Measurements from ENCODE around the gene PSAP. TPM values are rescaled to one million over a fixed set of nuclear protein-coding genes. Genes with fewer than 3 reads are reported as not detected.

Gene PSAP
- total RNA-seq, 4 donors from 2014 or later, result 280 to 623 (median 490) TPM

DNA sequence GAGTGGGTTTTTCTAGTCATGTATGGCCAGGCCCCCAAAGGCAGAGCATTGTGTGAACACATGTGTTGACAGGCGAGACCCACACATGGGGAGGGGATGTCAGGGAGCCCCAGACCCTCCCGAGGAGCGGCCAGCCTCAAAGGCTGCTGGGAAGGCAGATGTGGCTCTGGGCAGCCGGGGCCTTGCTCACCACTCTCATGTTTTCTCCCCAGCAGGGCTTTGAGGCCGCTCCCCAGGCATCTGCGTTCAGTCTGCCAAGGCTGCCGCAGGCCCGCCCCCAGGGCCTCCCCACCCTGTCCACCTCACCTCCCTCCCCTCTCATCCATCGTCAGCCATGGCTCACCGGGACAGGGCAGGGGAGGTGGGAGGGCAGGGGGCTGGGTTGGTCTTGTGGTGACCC lies 61.2 kb downstream of the PSAP start:
- H3K4me1 ChIP-seq, result no peaks in the 10 kb centered on the region
- no peak for DNase-seq
- no peak overlapping the region for H3K4me3 ChIP-seq
- no peaks in the 10 kb centered on the region for H3K9me3 ChIP-seq
- H3K36me3 ChIP-seq, result no peaks in the 10 kb centered on the region
- no peaks in the 10 kb centered on the region for H3K27me3 ChIP-seq
- WGBS, 2 donors, result 60 to 78% methylated on average over 2 to 3 of the region's 10 CpGs
- intact Hi-C loops (cut with DNase I), result no loop called here
- H3K27ac ChIP-seq, result no peak overlapping the region
- TF ChIP-seq POLR2A (IDR thresholded peaks at IDR 0.05), result no peak
- TF ChIP-seq, protein P1, sequence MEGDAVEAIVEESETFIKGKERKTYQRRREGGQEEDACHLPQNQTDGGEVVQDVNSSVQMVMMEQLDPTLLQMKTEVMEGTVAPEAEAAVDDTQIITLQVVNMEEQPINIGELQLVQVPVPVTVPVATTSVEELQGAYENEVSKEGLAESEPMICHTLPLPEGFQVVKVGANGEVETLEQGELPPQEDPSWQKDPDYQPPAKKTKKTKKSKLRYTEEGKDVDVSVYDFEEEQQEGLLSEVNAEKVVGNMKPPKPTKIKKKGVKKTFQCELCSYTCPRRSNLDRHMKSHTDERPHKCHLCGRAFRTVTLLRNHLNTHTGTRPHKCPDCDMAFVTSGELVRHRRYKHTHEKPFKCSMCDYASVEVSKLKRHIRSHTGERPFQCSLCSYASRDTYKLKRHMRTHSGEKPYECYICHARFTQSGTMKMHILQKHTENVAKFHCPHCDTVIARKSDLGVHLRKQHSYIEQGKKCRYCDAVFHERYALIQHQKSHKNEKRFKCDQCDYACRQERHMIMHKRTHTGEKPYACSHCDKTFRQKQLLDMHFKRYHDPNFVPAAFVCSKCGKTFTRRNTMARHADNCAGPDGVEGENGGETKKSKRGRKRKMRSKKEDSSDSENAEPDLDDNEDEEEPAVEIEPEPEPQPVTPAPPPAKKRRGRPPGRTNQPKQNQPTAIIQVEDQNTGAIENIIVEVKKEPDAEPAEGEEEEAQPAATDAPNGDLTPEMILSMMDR (IDR thresholded peaks at IDR 0.05), result no peak

DNA sequence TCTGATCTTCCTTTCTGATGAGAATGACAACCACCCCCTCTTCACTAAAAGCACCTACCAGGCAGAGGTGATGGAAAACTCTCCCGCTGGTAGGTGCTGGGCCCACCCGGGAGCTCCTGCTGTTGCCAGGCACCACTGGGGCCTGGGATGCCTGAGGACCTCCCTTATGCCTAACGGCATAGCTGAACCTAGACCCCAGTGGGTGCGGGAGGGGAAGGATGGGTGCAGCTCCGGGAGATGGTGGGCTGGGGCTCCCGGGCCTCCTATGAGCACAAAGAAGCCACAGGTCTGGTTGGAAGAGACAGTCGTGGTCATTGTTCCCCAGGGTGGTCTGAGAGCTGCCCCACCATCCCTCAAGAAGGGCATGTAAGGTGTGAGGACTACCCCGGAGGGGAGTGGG lies 62.1 kb downstream of the PSAP start:
- Histone ChIP-seq H3K27me3 (no peaks in the 10 kb centered on the region), H3K27ac (no peak overlapping the region), H3K4me3 (no peak overlapping the region), H3K36me3 (no peaks in the 10 kb centered on the region), H3K9me3 (no peaks in the 10 kb centered on the region), H3K4me1 (no peaks in the 10 kb centered on the region)
- WGBS, 2 donors, result 88% methylated on average over 6 of the region's 8 CpGs; no CpG with 5 or more reads in 1 of the 2 donors
- intact Hi-C loops (cut with DNase I), result no loop called here
- no peak for DNase-seq
- TF ChIP-seq, protein P1 (IDR thresholded peaks at IDR 0.05), result no peak
- no peak for TF ChIP-seq POLR2A (IDR thresholded peaks at IDR 0.05)

DNA sequence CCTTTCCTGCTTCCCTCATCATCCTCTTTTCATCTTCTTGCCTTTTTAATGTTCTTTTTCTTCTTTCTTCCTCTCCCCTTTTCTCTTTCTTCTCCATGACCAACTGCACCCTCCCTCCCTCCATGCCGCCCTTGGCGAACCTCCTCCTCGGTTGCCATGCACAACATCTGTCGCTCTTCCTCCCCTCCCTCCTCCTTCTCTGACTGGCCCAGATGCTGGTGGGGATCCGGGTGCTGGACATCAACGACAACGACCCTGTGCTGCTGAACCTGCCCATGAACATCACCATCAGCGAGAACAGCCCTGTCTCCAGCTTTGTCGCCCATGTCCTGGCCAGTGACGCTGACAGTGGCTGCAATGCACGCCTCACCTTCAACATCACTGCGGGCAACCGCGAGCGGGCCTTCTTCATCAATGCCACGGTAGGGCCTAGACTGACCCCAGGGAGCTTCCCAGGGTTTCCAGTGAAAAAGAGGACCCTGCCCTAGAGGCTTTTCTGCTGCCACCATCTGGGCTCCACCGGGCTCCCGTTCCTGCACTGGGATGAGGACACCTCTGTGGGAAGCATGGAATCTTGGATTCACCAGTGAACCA lies 66.3 kb downstream of the PSAP start:
- intact Hi-C loops (cut with DNase I), result no loop called here
- H3K4me3 ChIP-seq, result no peak overlapping the region
- no peak for TF ChIP-seq POLR2A (IDR thresholded peaks at IDR 0.05)
- TF ChIP-seq, protein P1 (IDR thresholded peaks at IDR 0.05), result no peak
- no peaks in the 10 kb centered on the region for H3K36me3 ChIP-seq
- no peak overlapping the region for H3K27ac ChIP-seq
- 94% methylated on average over 6 to 8 of the region's 18 CpGs for WGBS, 2 donors
- no peaks in the 10 kb centered on the region for H3K27me3 ChIP-seq
- H3K4me1 ChIP-seq, result peaks cover 0 to 12% (median 0%) of the 10 kb centered on the region in 3 donors
- no peak for DNase-seq
- H3K9me3 ChIP-seq, result no peaks in the 10 kb centered on the region

DNA sequence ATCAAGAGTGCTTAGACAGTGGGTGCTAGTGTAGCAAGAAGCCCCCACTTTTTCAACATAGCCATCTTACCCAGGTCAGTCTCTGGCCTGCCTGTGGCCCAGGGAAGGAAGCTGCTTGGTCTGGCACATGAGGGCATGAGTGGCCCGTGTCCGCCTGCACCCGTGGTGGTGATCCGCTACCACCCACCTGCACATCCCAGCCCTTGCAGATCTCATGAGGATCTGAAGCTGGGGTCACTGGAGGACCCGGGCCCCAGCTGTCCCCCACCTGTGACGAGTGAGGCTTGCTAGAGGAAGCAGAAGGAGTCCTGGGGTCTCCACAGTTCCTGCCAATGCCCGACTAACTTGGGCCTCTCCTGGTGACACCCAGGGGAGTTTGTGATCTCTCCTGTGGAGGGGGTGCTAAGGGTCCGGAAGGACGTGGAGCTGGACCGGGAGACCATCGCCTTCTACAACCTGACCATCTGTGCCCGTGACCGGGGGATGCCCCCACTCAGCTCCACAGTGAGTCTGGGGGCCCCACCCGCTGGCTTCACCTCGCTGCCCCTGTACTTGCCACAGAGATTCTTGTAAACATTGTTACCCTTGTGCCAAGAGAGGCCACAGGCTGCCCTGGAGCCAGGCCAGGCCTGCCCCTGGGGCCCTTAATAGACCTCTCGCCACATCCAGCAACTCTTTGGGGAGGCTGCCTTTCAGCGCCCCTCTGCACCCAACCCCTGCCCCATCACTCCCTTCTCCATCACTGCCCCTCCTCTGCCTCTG lies 67.0 kb downstream of the PSAP start:
- intact Hi-C loops (cut with DNase I), result no loop called here
- no peak for DNase-seq
- Histone ChIP-seq H3K4me3 (no peak overlapping the region), H3K36me3 (no peaks in the 10 kb centered on the region), H3K9me3 (no peaks in the 10 kb centered on the region), H3K27ac (no peak overlapping the region), H3K4me1 (peaks cover 0 to 12% (median 0%) of the 10 kb centered on the region in 3 donors), H3K27me3 (no peaks in the 10 kb centered on the region)
- TF ChIP-seq POLR2A (IDR thresholded peaks at IDR 0.05), result no peak
- TF ChIP-seq, protein P1 (IDR thresholded peaks at IDR 0.05), result no peak
- 86% methylated on average over 7 to 8 of the region's 17 CpGs for WGBS, 2 donors

DNA sequence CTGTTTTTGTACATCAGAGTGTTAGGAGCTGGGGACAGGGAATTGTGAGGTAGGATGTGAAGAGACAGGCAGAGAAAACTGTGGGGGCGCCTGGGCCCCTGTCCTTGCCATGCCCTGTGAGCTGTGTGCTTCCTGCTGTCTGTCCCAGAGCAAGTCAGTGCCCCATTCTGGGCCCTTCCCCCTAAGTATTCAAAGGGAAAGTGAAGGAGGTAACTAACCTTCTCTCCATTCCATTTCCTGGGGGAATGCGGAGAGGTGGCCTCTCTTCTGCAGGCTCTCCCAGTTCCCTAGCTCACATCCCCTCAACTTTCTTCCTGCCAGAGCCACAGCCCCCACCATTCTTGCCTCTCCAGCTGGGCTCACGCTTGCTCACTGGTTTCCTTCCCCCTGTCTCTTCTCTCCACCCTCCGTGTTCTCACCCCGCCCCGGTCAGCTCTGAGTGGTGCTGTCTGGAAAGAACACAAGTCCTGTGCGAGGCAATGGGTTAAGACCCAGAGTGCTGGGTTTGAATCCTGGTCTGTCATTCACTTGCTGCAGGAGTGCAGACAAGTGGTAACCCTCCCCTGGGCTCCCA lies 68.0 kb downstream of the PSAP start:
- no peak for TF ChIP-seq POLR2A (IDR thresholded peaks at IDR 0.05)
- TF ChIP-seq, protein P1 (IDR thresholded peaks at IDR 0.05), result no peak
- no peak for DNase-seq
- H3K4me3 ChIP-seq, result no peak overlapping the region
- 44 to 46% methylated on average over 7 of the region's 7 CpGs for whole genome bisulfite sequencing, 2 donors
- no peak overlapping the region for H3K27ac ChIP-seq
- peaks cover 0 to 12% (median 0%) of the 10 kb centered on the region in 3 donors for H3K4me1 ChIP-seq
- no peaks in the 10 kb centered on the region for H3K27me3 ChIP-seq
- no peaks in the 10 kb centered on the region for H3K36me3 ChIP-seq
- H3K9me3 ChIP-seq, result no peaks in the 10 kb centered on the region
- intact Hi-C loops (cut with DNase I), result no loop called here

Data from esophagus squamous epithelium (tissue), 5 donors.